GM21390 (cell line): ENCODE measurements around the gene AOC3.
"Not testable (repeated sequence)": the region's sequence is repeated elsewhere in the genome, so short reads cannot be mapped to it uniquely, and the experiment has no call there.

Experiments
- ATAC-seq: cut with Tn5 transposase; IDR thresholded peaks from one replicate; pipeline ENCODE4 v1.9.1; 2021; ENCODE audit not compliant: unreplicated experiment

The AOC3 gene

GRCh38 chr17:42866631-42867575 is 15.9 kb downstream of the AOC3 start:
- ATAC-seq = no peak

GRCh38 chr17:42867694-42868261 is 16.8 kb downstream of the AOC3 start:
- not testable (repeated sequence) for ATAC-seq

GRCh38 chr17:42868338-42868737 is 17.3 kb downstream of the AOC3 start:
- ATAC-seq = no peak

- no peak for ATAC-seq
Observed at GRCh38 chr17:42871647-42872046, 20.6 kb downstream of the AOC3 start.

- ATAC-seq = no peak
Observed at GRCh38 chr17:42872251-42872965, 21.4 kb downstream of the AOC3 start.

- ATAC-seq = no peak
Observed at GRCh38 chr17:42873315-42873714, 22.3 kb downstream of the AOC3 start.

- not testable (repeated sequence) for ATAC-seq
Observed at GRCh38 chr17:42873932-42874695, 23.1 kb downstream of the AOC3 start.

- ATAC-seq = no peak
Observed at GRCh38 chr17:42877037-42877436, 26.0 kb downstream of the AOC3 start.

- ATAC-seq = no peak
Observed at GRCh38 chr17:42878123-42878880, 27.3 kb downstream of the AOC3 start.

GRCh38 chr17:42878924-42879595 is 28.1 kb downstream of the AOC3 start:
- ATAC-seq = no peak

- ATAC-seq = no peak
Observed at GRCh38 chr17:42879596-42879985, 28.6 kb downstream of the AOC3 start.

GRCh38 chr17:42880776-42881310 is 29.8 kb downstream of the AOC3 start:
- no peak for ATAC-seq

- not testable (repeated sequence) for ATAC-seq
Observed at GRCh38 chr17:42881706-42882105, 30.7 kb downstream of the AOC3 start.

- no peak for ATAC-seq
Observed at GRCh38 chr17:42882166-42882565, 31.2 kb downstream of the AOC3 start.

- ATAC-seq = no peak
Observed at GRCh38 chr17:42883802-42884558, 33.0 kb downstream of the AOC3 start.

- not testable (repeated sequence) for ATAC-seq
Observed at GRCh38 chr17:42885806-42886205, 34.8 kb downstream of the AOC3 start.

- ATAC-seq = no peak
Observed at GRCh38 chr17:42886283-42887176, 35.5 kb downstream of the AOC3 start.

- no peak for ATAC-seq
Observed at GRCh38 chr17:42889809-42890208, 38.8 kb downstream of the AOC3 start.
